Urinary bladder (tissue), 4 donors: ENCODE data around the gene TRIM38. TPM values are rescaled to one million over a fixed set of nuclear protein-coding genes. Genes with fewer than 3 reads are reported as not detected.
"Not testable (repeated sequence)": the region's sequence is repeated elsewhere in the genome, so short reads cannot be mapped to it uniquely, and the experiment has no call there.

Experiments
- DNase-seq: peaks from one replicate; pipeline ENCODE4 v3.0.0-alpha.2; 2015; ENCODE audit errors: extremely low spot score
- H3K27ac ChIP-seq: one replicate; pipeline ENCODE4 v1.5.1; 2013; ENCODE audit warnings: low read depth, mild to moderate bottlenecking, moderate library complexity
- H3K36me3 ChIP-seq: one replicate; pipeline ENCODE4 v1.6.1; 2013; ENCODE audit warnings: mild to moderate bottlenecking, moderate library complexity; ENCODE audit not compliant: insufficient read depth
- H3K4me1 ChIP-seq: one replicate; pipeline ENCODE4 v1.6.1; 2013; ENCODE audit warnings: mild to moderate bottlenecking, moderate library complexity; ENCODE audit not compliant: insufficient read depth
- H3K4me3 ChIP-seq: one replicate; pipeline ENCODE4 v1.5.1; 2013; ENCODE audit warnings: low read depth, low read length
- WGBS: extraction: QIAGEN DNeasy Blood & Tissue Kit; methylation state at CpG from one replicate; pipeline ENCODE4 v1.1.7; 2013; 5-methylcytosine and 5-hydroxymethylcytosine counted together
- polyA plus RNA-seq: library from polyadenylated mRNA; stranded (reverse); fragments of 200-250 nt; gene quantifications from one replicate; pipeline ENCODE4 v1.2.3, GENCODE V29; 2013
- total RNA-seq: library from RNA; depleted of rRNA; stranded (reverse); fragments of >200 nt; gene quantifications from one replicate; pipeline ENCODE4 v1.2.3, GENCODE V29; 2014
- donor health status: healthy with polysubstance abuse.
- donor health status: healthy.

Gene TRIM38
- total and polyA plus RNA-seq, 2 donors: 4.6 to 13.4 TPM

DNA sequence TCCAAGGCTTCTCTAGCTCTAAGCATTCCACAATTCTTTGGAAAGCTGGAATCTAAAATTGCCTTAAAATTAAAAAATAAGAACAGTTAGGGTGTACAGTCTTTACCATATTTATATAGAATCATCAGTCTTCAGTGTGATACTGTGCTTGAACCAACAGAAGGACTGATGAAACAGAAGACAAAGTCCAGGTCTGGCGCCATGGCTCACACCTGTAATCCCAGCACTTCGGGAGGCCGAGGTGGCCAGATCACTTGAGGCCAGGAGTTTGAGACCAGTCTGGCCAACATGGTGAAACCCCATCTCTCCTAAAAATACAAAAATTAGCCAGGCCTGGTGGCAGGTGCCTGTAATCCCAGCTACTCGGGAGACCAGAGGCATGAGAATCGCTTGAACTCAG, 51.8 kb downstream of the TRIM38 start:
- H3K27ac ChIP-seq, DNase-seq, H3K36me3 ChIP-seq, H3K4me1 ChIP-seq, H3K4me3 ChIP-seq: not testable (repeated sequence)
- WGBS: 99% methylated on average over 5 of the region's 5 CpGs

DNA sequence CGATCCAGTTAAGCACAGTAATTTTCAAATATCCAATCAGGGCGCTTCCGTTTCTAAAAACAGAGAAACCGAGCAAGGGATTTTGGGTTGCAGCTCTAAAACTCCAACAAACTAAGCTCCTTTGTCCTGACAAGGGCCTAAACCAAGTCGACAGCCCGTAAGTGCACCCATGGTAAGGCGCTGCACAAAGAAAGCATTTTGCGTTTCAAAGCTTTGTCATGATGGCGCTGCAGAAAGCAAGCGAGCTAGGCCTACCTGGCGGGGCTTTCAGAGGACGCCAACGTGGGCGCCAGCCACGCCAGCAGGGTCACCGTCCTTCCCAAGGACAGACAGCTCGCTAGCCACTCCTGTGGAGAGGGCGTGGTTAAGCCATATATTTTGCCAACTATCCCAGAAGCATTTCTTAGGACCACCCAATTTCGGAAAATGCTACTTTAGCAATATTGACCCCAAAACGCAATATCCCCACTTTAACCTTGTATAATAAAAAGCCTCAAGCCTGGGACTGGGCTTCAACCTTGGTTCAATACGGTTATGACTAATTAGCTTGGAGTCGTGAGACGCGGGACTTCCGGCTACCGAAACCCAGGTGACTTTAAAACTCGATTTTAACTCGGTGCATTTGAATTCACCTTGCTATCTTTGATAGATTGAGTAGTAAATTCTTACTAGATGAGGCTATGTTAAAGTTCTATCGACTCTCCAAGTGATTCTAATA, 53.8 kb downstream of the TRIM38 start:
- no peak overlapping the region for H3K27ac ChIP-seq
- no peaks in the 10 kb centered on the region for H3K4me1 ChIP-seq
- 41% methylated on average over 29 of the region's 29 CpGs for WGBS
- DNase-seq: no peak
- no peak overlapping the region for H3K4me3 ChIP-seq
- H3K36me3 ChIP-seq: no peaks in the 10 kb centered on the region

GRCh38 chr6:26016963-26017631, 54.5 kb downstream of the TRIM38 start:
- peak overlapping the region; percentile 26 for H3K4me3 ChIP-seq
- peak overlapping the region; percentile 31 for H3K27ac ChIP-seq
- WGBS: 17% methylated on average over 29 of the region's 29 CpGs
- no peak for DNase-seq
- H3K4me1 ChIP-seq: no peaks in the 10 kb centered on the region
- no peaks in the 10 kb centered on the region for H3K36me3 ChIP-seq

GRCh38 chr6:26017632-26017966, 55.0 kb downstream of the TRIM38 start:
- Histone ChIP-seq H3K27ac (peak overlapping the region; percentile 31), H3K4me3 (peak overlapping the region; percentile 26)
- WGBS: 6% methylated on average over 18 of the region's 18 CpGs

DNA sequence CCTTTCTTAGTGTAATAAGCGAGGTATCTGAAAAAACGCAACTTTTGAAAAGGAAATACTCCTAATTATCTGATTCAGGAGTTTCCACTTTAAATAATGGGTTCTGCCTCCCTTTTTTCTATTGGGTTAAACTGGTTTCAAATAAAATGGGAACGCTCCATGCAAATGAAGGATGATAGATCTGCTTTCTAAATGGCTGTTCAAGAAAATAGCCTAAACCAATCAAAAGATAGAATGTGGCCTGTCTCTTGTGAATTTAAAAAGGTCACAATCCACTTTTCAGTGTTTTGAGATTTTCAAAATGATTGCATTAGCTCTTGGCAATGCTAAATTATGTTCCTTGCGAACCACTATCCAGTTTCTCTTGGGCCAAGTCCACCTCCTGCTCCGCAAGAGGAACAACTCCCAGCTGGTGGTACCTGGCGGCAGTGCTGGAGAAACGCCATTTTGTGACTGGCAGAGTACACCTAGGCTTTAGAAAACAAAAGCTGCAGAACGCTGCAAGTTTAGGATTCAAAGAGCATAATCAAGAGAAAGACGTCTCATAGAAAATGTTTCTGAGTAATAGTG, 56.7 kb downstream of the TRIM38 start:
- no peak overlapping the region for H3K4me3 ChIP-seq
- DNase-seq: no peak
- WGBS: 55% methylated on average over 9 of the region's 9 CpGs
- no peaks in the 10 kb centered on the region for H3K4me1 ChIP-seq
- no peak overlapping the region for H3K27ac ChIP-seq
- no peaks in the 10 kb centered on the region for H3K36me3 ChIP-seq

More at GRCh38 chr6:26017632-26017966, 55.0 kb downstream of the TRIM38 start:
- peak; percentile 74 for DNase-seq
- Histone ChIP-seq H3K4me1 (no peaks in the 10 kb centered on the region), H3K36me3 (no peaks in the 10 kb centered on the region)

DNA sequence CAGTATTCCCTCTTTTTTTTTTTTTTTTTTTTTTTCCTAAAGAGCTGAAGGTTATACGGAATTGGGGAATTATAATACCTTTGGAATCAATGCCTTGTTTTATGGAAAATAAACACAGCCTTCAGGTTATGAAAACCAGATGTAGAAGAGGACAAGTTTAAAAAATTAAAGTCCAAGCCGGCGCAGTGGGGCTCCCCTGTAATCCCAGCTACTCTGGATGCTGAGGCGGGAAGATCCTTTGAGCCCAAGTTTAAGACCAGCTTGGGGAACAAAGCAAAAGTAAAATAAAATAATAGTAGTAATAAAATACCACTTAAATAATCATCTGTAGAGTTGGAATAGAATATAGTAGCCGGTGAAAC, 57.3 kb downstream of the TRIM38 start:
- no peak overlapping the region for H3K27ac ChIP-seq
- no peak for DNase-seq
- H3K36me3 ChIP-seq: no peaks in the 10 kb centered on the region
- no peaks in the 10 kb centered on the region for H3K4me1 ChIP-seq
- 11% methylated on average over 5 of the region's 5 CpGs for WGBS
- H3K4me3 ChIP-seq: no peak overlapping the region

- H3K4me3 ChIP-seq: peak overlapping the region; percentile 45
- H3K27ac ChIP-seq: peak overlapping the region; percentile 96
- DNase-seq: peak; percentile 88
- no peaks in the 10 kb centered on the region for H3K36me3 ChIP-seq
- H3K4me1 ChIP-seq: no peaks in the 10 kb centered on the region
- WGBS: under 1% methylated on average over 45 of the region's 45 CpGs
These were observed 57.9 kb downstream of the TRIM38 start for GRCh38 chr6:26020329-26021000.

DNA sequence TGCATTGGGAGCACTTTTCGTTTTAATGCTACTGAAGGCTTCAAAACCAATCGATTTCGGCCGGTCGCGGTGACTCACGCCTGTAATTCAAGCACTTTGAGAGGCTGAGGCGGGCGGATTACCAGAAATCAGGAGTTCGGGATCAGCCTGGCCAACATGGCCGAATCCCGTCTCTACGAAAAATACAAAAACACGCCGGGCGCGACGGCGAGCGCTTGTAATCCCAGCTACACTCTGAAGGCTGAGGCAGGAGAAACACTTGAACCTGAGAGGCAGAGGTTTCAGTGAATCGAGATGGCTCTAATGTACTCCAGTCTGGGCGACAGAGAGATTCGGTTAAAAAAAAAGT, 58.4 kb downstream of the TRIM38 start:
- Histone ChIP-seq H3K27ac (peak overlapping the region; percentile 96), H3K4me1 (no peaks in the 10 kb centered on the region), H3K36me3 (no peaks in the 10 kb centered on the region), H3K4me3 (peak overlapping the region; percentile 45)
- under 1% methylated on average over 23 of the region's 23 CpGs for WGBS
- DNase-seq: no peak

- Histone ChIP-seq H3K27ac (peak overlapping the region; percentile 96), H3K4me1 (no peaks in the 10 kb centered on the region), H3K4me3 (peak overlapping the region; percentile 20), H3K36me3 (no peaks in the 10 kb centered on the region)
- under 1% methylated on average over 39 of the region's 39 CpGs for WGBS
- DNase-seq: peak; percentile 97
These were observed 58.9 kb downstream of the TRIM38 start for GRCh38 chr6:26021350-26022131.

DNA sequence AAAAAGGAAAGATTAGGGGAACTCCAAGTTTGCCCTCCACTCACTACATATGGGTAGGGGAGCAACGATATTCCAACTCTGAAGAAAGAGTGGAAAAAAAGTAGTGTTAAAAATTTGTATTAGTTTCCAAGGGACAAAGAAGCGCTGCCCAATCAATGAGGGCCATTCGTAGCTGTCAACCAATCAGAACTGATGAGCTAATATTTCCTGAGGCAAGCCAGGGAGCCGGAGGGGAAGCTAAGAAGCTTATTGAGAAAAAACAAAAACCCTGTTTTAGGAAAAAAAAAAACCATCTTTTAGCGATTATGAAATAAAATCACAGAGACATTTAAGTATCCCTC, 59.5 kb downstream of the TRIM38 start:
- Histone ChIP-seq H3K27ac (peak overlapping the region; percentile 91), H3K36me3 (no peaks in the 10 kb centered on the region), H3K4me3 (peak overlapping the region; percentile 20), H3K4me1 (no peaks in the 10 kb centered on the region)
- DNase-seq: peak; percentile 88
- WGBS: 2% methylated on average over 5 of the region's 5 CpGs

- Histone ChIP-seq H3K27ac (no peak overlapping the region), H3K4me3 (no peak overlapping the region), H3K36me3 (no peaks in the 10 kb centered on the region), H3K4me1 (no peaks in the 10 kb centered on the region)
- whole genome bisulfite sequencing: 31% methylated on average over 1 of the region's 1 CpG
- DNase-seq: no peak
These were observed 60.1 kb downstream of the TRIM38 start for GRCh38 chr6:26022737-26023136.

- no peak for DNase-seq
- Histone ChIP-seq H3K27ac (no peak overlapping the region), H3K36me3 (no peaks in the 10 kb centered on the region), H3K4me1 (no peaks in the 10 kb centered on the region), H3K4me3 (no peak overlapping the region)
- 94% methylated on average over 3 of the region's 3 CpGs for WGBS
These were observed 62.0 kb downstream of the TRIM38 start for GRCh38 chr6:26024651-26025046.

GRCh38 chr6:26025047-26025893, 62.7 kb downstream of the TRIM38 start:
- DNase-seq: no peak
- 74% methylated on average over 17 of the region's 17 CpGs for whole genome bisulfite sequencing
- no peaks in the 10 kb centered on the region for H3K36me3 ChIP-seq
- H3K4me1 ChIP-seq: no peaks in the 10 kb centered on the region
- H3K4me3 ChIP-seq: no peak overlapping the region
- no peak overlapping the region for H3K27ac ChIP-seq
